HG02763 (cell line): Measurements from ENCODE around the gene SYNGR4.
"Not testable (repeated sequence)": the region's sequence is repeated elsewhere in the genome, so short reads cannot be mapped to it uniquely, and the experiment has no call there.

ENCODE experiments used
- ATAC-seq: cut with Tn5 transposase; IDR thresholded peaks from one replicate; pipeline ENCODE4 v1.9.1; 2021; ENCODE audit warnings: mild to moderate bottlenecking, moderate library complexity; ENCODE audit not compliant: unreplicated experiment

The SYNGR4 gene, protein sequence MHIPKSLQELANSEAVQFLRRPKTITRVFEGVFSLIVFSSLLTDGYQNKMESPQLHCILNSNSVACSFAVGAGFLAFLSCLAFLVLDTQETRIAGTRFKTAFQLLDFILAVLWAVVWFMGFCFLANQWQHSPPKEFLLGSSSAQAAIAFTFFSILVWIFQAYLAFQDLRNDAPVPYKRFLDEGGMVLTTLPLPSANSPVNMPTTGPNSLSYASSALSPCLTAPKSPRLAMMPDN

DNA sequence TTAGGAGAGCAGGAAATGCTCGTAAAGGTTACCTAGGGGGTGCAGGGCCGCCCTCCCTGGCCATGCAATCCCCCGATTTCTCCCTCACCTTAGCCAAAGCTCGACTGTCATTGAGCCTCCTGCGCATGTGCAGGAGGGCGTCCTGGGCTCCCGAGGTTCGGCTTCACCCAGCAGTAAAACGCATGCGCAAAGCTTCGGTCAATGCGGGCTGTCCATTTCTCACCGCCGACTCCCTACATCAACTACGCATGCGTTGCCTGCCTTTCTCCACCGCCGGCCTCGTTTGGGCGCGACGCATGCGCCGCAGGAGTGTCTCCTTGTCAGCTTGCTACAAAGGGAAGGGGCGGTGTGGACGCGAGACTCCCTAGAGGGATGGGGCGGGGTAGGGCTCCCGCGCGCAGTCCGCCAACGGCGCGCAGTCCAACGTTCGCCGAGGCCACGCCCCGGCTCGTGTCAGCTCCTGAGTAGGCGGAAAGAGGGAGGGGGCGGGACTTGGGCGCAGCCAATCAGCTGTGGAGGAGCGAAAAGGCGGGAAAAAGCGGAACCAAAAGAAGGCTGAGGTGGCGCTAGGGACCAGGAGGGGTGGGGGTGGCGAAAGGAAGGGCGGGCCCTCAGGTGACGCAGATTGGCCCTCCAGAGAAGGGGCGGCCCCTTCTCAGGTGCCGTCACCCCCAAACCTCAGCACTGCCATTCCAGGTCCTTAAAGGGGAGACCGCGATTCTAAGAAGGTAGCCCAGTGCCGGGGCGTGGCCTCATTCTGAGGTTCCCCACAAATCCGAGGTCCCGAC lies at the start of gene SYNGR4, which contains the start of gene TMEM143:
Gene SYNGR4 (plus strand): TSS at position 558 of the 788 bp plus-strand sequence. CDS start 1,476 bp downstream, outside the sequence.
Gene TMEM143 (minus strand): TSS at position 131 of the 788 bp plus-strand sequence. CDS start 20 bp downstream, at position 111.
- peak; percentile 78 for ATAC-seq

DNA sequence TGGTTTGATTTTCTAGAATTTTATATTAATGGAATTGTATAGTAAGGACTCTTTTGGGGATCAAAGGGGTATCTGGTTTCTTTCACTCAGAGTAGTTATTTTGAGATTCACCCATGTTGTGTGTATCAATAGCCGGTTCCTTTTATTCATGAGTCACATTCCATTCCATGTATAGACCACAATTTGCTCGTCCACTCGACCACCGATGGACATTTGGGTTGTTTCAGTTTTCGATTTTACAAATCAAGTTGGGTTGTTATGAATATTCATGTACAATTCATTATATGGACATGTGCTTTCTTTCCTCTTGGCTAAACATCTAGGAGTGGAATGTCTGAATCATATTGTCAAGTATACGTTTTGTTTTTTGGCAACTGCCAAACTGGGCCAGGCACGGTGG lies 48.5 kb upstream of the SYNGR4 start:
- no peak for ATAC-seq

DNA sequence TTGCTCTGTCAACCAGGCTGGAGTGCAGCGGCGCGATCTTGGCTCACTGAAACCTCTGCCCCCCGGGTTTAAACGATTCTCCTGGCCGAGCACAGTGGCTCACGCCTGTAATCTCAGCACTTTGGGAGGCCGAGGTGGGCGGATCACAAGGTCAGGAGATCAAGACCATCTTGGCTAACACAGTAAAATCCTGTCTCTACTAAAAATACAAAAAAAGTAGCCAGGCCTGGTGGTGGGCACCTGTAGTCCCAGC lies 46.5 kb upstream of the SYNGR4 start:
- ATAC-seq: not testable (repeated sequence)

DNA sequence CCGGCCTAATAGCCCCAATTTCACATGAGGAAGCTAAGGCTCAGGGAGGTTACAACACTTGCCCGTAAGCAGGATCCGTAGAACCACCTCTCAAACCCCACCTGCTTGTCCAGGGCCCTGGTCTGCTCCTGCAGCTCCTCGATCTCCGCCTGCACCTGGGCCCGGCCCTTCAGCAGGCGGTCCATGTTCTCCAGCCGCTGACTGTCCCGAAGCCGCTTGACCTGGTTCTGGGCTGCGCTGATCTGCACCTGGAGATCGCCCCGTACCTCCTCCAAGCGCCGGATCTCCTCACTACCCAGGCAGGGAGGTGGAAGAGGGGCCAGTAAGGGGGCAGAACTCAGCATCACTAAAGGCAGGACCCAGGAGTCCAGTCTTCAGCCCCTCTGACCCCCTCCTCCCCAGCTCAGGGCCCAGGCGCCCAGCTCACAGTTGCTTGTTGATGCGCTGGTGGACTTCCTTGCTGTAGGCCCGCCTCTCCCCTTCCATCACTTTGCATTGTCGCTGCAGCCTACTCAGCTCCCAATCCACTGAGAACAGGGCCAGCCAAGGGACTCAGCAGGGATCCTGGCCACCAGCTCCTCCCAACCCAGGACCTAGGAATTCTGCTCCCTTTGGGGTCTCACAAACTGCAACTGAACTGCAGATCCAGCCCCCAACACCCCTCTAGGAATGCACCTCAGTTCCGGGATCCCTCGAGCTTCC lies 45.7 kb upstream of the SYNGR4 start:
- ATAC-seq: no peak

DNA sequence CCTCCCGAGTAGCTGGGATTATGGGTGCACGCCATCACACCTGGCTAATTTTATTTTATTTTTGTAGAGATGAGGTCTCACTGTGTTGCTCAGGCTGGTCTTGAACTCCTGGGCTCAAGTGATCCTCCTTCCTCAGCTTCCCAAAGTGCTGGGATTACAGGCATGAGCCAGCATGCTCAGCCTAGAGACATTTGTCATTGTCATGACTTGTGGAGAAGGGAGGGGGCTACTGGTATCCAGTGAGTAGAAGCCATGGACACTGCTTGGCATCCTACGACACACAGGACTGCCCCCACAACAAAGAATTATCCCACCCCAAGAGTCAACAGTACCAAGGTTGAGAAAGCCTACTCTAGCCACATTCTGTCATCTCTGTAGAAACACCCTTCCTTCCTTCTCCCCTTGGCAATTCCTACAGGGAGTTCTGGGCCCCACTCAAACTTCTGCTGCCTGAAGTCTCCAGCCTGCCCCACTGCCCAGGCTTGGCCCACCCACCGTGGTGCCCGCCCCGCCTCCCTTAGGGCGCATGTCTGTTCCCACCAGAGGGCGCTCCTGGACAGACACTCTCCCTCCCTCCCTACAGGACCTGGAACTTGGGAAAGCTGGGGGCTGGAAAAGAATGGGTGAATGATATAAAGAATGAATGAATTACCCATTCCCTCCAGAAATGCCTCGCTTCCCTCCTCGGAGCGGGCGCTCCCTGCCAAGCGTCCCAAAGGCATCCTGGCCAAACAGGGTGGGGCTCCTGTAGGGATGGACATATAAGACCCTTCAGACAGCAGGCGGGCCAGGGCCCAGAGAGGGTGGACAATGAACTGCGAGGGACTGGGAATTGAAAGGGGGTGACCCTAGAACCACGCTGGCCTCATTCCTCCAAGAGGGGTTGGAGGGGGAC lies 44.3 kb upstream of the SYNGR4 start:
- ATAC-seq: no peak

DNA sequence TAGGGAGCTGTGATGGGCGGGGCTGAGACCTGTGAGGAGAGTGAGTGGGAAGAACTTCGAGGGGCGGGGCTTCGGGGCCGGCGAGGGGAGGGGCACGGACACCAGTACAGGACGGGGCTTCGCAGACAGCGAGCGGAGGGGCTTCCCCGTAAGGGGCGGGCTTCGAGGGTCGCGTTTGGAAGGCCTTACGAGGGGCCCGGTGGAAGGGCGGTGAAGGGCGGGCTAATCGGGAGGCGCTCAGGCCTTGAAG lies 42.9 kb upstream of the SYNGR4 start:
- peak; percentile 47 for ATAC-seq

DNA sequence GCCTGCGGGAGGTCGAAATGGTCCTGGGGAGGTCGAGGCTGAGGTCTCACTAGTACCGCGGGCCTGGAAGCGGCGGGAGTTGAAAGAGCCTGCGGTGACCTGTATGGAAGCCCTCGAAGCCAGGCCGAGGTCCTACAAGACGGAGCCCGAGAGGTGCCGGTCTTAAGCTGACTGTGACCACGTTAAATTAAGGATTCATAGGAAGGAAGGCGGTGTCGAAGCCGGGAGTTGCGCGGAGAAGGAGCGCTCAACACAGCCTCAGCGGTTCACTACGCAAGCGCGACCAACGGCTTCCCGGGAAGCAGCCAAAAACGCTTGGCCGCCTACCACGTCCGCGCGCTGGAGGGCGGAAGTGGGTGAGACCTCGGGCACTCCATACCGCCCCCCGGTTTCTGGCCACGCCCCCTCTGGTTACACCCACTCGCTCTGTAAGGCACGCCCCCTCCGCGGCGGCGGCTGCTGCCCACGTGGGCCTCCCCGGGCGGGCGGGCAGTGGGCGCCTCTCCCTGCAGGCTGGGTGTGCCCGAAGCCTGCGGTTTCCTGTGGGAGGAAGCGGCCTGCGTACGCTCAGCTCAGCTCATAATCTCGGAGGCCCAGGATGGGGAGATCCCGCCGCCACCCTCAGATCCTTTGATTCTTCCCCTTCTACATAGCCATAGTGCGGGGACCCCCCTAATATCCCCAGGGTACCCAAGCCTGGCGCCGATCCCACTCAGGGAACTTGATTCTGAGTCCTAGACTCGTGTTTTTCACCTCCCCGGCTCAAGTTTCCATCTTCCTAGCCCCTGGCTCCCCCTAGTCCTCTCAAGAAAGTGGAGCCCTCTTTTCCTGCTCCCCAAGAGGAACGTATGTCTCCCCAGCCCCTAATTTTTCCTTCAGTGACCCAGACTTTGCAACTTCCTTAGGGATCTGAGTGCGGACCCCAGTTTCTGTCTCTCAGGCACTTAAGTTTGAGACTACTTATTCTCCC lies 42.3 kb upstream of the SYNGR4 start:
- peak; percentile 65 for ATAC-seq

DNA sequence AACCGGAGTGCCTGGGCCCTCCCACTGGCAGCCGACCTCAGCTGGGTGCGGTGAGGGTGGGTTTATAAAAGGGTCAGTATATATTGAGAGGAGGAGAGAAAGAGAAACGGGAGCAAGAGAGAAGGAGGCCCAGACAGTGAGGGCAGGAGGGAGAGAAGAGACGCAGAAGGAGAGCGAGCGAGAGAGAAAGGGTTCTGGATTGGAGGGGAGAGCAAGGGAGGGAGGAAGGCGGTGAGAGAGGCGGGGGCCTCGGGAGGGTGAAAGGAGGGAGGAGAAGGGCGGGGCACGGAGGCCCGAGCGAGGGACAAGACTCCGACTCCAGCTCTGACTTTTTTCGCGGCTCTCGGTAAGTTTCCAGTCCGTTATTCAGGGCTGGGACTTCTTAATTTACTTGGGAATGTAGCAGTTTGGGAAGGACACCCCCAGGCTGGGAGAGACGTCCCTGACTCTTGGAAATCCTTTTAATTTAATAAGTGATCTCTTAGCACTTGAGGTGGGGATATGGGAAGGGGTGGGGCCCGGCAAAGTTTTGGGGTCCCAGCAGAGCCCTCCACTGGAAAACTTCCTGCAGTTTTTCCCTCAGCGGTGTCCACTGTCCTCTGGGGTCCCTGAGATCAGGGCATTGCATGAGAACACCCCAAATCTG lies 38.8 kb upstream of the SYNGR4 start, which contains the start of gene EMP3:
Gene EMP3 (plus strand): TSS at position 288 of the 646 bp plus-strand sequence. CDS start 1,293 bp downstream, outside the sequence.
- ATAC-seq: no peak

DNA sequence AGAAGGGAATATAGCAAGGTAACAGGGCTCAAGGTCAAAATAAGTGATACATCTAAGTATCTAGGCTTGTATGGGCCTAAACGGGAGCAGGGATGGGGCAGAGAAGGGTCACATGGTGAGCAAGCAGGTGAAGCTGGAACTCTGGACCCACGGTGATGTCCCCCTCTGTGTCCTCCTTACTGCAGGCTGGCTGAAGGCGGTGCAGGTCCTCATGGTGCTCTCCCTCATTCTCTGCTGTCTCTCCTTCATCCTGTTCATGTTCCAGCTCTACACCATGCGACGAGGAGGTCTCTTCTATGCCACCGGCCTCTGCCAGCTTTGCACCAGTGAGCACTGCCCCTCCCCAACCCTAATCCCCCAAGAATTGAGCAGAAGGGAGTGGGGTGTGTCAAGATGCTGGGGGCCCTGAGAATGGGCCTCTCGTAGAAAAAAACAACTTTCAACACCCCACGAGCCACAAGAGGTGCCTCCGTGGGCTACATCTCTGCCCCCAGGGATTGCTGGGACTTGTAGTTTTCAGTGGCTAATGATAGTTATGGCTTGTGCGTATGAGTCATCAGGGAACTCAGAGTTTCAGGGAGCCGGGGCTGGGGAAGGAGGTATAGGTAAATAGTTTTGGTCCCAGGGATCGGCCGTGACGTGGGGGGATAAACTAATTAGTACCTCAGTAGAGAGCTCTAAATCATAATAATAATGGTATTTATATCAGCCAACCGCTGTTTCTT lies 34.8 kb upstream of the SYNGR4 start:
- ATAC-seq: no peak

DNA sequence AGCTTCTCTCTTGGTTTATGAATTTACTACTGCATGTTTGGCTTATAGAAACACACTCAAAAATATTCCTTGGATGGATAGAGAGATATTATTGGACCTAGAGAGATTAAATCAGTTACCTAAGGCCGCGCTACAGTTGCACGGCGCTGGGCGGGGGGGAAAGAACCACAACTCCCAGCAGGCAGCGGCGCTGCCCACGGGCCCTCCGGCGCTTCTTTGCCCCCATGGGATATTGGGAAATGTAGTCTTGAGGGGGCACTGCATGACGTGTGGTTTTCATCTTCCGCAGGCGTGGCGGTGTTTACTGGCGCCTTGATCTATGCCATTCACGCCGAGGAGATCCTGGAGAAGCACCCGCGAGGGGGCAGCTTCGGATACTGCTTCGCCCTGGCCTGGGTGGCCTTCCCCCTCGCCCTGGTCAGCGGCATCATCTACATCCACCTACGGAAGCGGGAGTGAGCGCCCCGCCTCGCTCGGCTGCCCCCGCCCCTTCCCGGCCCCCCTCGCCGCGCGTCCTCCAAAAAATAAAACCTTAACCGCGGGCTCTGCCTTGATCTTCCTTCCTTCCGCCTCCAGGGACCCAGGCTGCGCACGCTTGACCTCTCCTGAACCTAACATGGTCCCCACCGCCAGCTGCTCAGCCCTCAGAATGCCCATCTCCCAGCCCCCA lies 34.0 kb upstream of the SYNGR4 start:
- peak; percentile 32 for ATAC-seq

DNA sequence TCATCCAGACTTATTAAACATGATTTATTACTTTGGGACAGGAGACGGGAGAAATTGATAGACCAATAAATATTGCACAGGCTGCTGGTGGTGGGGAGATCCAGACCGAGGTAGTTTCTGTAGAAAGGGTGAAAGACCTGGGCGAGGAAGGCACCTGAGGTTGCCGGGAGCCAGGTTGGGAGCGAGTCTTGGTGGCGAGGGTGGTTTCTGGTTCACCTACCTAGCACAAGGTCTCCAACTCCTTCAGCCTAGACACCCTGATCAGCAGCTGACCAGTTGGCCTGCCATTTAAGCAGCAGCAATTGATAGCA lies 31.9 kb upstream of the SYNGR4 start:
- ATAC-seq: no peak

DNA sequence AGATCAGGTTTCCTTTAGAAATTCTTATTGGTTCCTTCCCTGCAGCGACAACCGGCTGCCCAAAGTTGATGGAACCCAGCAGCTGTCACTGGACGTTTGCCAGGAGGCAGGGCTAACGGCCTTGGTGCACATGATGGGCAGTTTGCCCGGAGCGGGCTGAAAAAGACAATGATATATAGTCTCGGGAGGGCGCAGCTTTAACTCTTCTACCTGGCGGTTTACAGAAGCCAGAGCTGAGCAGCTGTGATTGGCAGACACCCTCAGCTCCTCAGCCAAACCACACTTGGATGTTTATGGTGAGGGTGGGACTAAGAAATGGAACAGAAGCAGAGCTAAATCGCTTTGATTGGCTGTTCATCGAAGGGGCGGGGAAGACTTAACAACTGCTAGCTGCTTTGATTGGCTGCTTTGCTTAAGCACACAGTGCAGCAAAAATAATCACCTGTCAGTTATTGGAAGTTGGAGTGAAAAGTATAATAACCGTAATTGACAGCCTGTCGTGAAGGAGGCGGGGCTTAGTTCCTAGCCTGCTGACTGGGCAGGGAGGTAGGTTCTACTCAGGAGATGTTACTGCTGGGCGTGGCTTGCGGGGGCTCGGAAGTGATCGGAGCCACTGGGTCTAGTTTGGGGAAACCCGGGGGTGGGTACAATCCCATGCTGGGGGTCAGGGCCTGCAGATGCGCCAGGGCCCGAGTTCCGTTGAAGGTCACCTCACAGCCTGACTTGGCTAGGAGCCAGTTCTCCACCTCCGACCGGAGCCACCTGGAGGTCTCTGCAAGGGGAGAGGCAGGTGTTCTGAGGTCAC lies 31.3 kb upstream of the SYNGR4 start:
- peak; percentile 57 for ATAC-seq

DNA sequence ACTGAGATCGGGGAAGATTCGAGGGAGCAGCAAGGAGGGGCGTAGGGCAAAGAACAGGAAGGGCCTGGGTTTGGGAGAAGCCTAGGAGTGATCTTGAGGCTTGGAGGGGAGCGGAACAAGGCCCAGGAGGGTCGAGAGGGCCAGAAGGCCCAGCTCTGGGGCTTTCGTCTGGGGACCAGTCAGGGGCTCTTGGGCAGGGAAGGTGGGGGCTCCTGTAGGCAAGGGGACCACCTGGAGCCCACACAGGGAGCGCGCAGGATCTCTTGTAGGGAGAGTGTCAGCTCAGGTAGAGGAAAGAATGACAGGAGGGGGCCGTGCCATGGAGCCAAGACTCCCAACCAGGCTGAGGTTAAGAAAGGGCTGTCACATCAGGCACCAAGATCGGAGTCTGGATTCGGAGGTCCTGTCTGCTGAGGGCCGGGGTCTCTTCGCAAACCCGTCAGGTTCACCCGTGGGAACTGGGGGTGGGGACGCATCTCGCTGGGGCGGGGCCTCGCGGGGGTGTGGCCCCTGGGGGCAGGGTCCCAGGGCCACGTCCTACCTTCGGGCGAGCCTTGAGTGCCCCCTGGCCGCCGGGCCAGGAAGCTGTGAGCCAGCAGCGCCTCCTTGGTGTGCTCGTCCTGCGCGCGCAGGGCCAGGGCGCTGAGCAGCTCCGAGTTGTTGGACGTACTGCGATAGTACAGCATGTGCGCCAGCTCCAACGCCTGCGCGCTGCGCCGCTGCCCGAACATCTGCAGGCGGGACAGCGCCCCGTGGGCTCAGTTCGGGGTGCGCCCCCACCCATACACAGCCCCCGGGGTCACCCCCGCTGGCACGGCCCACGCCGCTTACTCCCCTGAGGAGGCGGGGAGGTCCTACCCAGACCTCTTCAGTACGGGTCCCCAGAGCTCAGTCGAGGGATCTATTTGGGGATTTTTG lies 30.4 kb upstream of the SYNGR4 start:
- ATAC-seq: peak; percentile 50

DNA sequence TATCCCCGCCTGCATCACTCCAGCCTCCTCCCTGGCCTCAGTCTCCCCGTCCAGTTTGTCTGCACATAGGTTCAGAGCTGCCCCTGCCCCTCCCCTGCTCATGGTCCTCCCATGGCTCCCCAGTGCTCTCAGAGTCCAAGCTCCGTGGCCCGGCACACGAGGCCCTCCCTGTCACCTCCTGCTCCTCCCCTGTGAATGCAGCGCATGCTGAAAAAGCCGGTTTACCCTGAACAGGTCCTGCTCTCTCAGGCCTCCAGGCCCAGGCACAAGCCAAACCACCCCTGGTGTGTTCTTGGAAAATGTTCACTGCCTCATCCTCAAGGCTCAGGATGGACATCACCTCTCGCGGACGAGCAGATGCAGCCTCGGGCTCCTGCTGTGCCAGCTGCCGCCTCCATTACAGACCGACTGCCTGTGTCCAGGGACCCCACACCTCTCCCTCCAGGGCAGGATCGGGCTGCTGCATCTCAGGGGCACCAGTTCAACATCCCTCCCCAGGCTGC lies 25.9 kb upstream of the SYNGR4 start:
- ATAC-seq: no peak

DNA sequence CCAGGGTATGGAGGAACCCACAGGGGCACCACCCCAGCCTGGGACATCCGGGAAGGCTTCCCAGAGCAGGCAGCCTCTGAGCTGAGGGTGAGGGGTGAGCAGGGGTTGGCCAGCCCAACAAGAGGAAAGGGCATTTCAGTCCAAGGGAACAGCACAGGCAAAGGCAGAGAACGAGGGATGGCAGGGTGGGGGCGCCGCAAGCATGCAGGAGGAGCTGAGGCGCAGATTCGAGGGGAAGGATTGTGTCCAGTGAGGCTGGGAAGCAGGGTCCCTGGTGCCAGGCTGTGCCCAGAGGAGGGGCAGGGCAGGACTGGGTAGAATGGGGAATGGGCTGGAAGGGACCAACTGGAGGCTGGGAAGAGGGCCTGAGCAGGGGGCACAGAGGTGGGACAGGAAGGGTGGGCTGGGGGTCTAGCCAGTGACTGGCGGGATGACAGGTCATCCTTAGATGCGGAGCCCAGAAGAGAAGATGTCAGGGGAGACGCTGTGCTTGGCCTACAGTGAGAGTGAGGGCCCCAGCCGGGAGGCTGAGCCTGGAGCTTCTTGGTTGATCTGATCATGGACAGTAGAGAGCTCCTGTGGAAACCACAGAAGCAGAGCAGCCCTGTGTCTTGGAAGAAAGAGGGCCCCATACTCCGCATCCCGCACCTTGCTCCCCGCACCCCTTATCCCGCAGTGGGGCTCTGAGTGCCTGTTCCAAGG lies 25.2 kb upstream of the SYNGR4 start:
- no peak for ATAC-seq

DNA sequence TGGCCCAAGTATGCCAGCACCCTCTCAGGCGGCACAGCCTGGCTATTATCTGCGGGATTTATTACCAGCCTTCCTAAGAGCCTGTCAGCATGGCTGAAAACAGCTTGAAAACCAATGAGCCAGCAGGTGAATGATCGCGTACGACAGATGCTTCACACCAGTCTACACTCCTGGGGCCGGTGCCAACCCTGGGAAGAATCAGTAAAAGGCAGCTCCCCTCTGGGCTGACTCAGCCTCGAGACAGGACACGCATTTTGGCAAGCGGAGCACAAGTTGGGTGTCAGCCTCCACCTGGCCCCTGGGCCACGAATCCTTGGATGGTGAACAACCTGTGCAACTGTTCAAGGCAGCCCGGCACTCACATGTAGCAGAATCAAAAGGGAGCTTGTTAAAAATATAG lies 23.2 kb upstream of the SYNGR4 start:
- no peak for ATAC-seq
